ENCODE results near the gene MSL1. TPM values are rescaled to one million over a fixed set of nuclear protein-coding genes. Genes with fewer than 3 reads are reported as not detected.

The MSL1 gene
- total and polyA plus RNA-seq, 7 donors = 29.4 to 92.2 (median 54.6) TPM

GRCh38 chr17:40159456-40159855 lies 37.7 kb downstream of the MSL1 start:
- WGBS, 2 donors = 92 to 95% methylated on average over 6 of the region's 6 CpGs
- Histone ChIP-seq H3K27ac (no peak overlapping the region), H3K27me3 (no peaks in the 10 kb centered on the region), H3K36me3 (peaks cover 19 to 66% (median 36%) of the 10 kb centered on the region in 4 donors), H3K4me1 (peaks cover 0 to 12% (median 0%) of the 10 kb centered on the region in 4 donors), H3K4me3 (no peak overlapping the region), H3K9me3 (no peaks in the 10 kb centered on the region)
- intact Hi-C loops (cut with DNase I) = no loop called here
- DNase-seq = no peak
- TF ChIP-seq POLR2AphosphoS5 (IDR thresholded peaks at IDR 0.05) (no peak), CTCF (IDR thresholded peaks at IDR 0.05) (no peak), POLR2A (IDR thresholded peaks at IDR 0.05) (no peak), EP300 (IDR thresholded peaks at IDR 0.05) (no peak)

- Histone ChIP-seq H3K36me3 (peaks cover 45 to 100% (median 62%) of the 10 kb centered on the region in 4 donors), H3K27ac (peak overlapping the region; percentile 57 to 76 (median 62)), H3K4me3 (no peak overlapping the region), H3K9me3 (no peaks in the 10 kb centered on the region), H3K27me3 (no peaks in the 10 kb centered on the region), H3K4me1 (peaks cover 0 to 11% (median 5%) of the 10 kb centered on the region in 4 donors)
- DNase-seq = no peak
- WGBS, 2 donors = 91% methylated on average over 3 of the region's 3 CpGs
- TF ChIP-seq POLR2AphosphoS5 (IDR thresholded peaks at IDR 0.05) (no peak), POLR2A (IDR thresholded peaks at IDR 0.05) (no peak), EP300 (IDR thresholded peaks at IDR 0.05) (no peak), CTCF (IDR thresholded peaks at IDR 0.05) (no peak)
- intact Hi-C loops (cut with DNase I) = loop anchor here (1.0 kb wide), 2 partner anchors 54 to 154 kb away; no protein-coding TSS in a partner anchor
Observed at GRCh38 chr17:40167685-40168261, 46.0 kb downstream of the MSL1 start.

GRCh38 chr17:40168262-40168832 lies 46.6 kb downstream of the MSL1 start:
- WGBS, 2 donors = 34 to 45% methylated on average over 11 of the region's 11 CpGs
- Histone ChIP-seq H3K27ac (peak overlapping the region; percentile 57 to 76 (median 62)), H3K36me3 (peaks cover 43 to 100% (median 56%) of the 10 kb centered on the region in 4 donors), H3K27me3 (no peaks in the 10 kb centered on the region), H3K4me3 (no peak overlapping the region), H3K4me1 (peaks cover 0 to 11% (median 5%) of the 10 kb centered on the region in 4 donors), H3K9me3 (no peaks in the 10 kb centered on the region)
- intact Hi-C loops (cut with DNase I) = loop anchor here (1.0 kb wide), 2 partner anchors 55 to 155 kb away; no protein-coding TSS in a partner anchor
- no peak for TF ChIP-seq EP300 (IDR thresholded peaks at IDR 0.05)
- TF ChIP-seq POLR2AphosphoS5 (IDR thresholded peaks at IDR 0.05) = peak in 2 of 4 donors; percentile 10 to 48
- peak; percentile 79 to 95 (median 86) for TF ChIP-seq CTCF (IDR thresholded peaks at IDR 0.05)
- no peak for TF ChIP-seq POLR2A (IDR thresholded peaks at IDR 0.05)
- DNase-seq = peak; percentile 71

- peaks cover 33 to 100% (median 45%) of the 10 kb centered on the region in 4 donors for H3K36me3 ChIP-seq
- H3K27ac ChIP-seq = no peak overlapping the region
- peaks cover 0 to 11% (median 5%) of the 10 kb centered on the region in 4 donors for H3K4me1 ChIP-seq
- no peak for TF ChIP-seq POLR2A (IDR thresholded peaks at IDR 0.05)
- no peak for TF ChIP-seq CTCF (IDR thresholded peaks at IDR 0.05)
- no peak for TF ChIP-seq POLR2AphosphoS5 (IDR thresholded peaks at IDR 0.05)
- TF ChIP-seq EP300 (IDR thresholded peaks at IDR 0.05) = no peak
- no peak overlapping the region for H3K4me3 ChIP-seq
- 77 to 94% methylated on average over 2 of the region's 2 CpGs for WGBS, 2 donors
- no peaks in the 10 kb centered on the region for H3K9me3 ChIP-seq
- intact Hi-C loops (cut with DNase I) = loop anchor here (5.0 kb wide), 1 partner anchor 143 kb away; no protein-coding TSS in a partner anchor
- no peaks in the 10 kb centered on the region for H3K27me3 ChIP-seq
- DNase-seq = no peak
Observed at GRCh38 chr17:40170325-40170724, 48.6 kb downstream of the MSL1 start.

Data from sigmoid colon (tissue), 7 donors.